ENCODE measurements around the gene KCNIP1.

- TF ChIP-seq SUZ12 (IDR thresholded peaks at IDR 0.05; ENCODE audit: low read length) = no peak
- no peak for TF ChIP-seq POLR2A (IDR thresholded peaks at IDR 0.05; ENCODE audit: control extremely low read depth in 1 of 2, low read depth in 2 of 2, low read length in 2 of 2)
- no peak for TF ChIP-seq EGR1 (IDR thresholded peaks at IDR 0.05; ENCODE audit: borderline replicate concordance, low read depth, low read length)
- TF ChIP-seq CTCF (IDR thresholded peaks at IDR 0.05; ENCODE audit: control extremely low read depth in 1 of 3, insufficient read depth in 1 of 3, low read depth in 1 of 3, low read length in 3 of 3) = no peak
- TF ChIP-seq, protein P1, sequence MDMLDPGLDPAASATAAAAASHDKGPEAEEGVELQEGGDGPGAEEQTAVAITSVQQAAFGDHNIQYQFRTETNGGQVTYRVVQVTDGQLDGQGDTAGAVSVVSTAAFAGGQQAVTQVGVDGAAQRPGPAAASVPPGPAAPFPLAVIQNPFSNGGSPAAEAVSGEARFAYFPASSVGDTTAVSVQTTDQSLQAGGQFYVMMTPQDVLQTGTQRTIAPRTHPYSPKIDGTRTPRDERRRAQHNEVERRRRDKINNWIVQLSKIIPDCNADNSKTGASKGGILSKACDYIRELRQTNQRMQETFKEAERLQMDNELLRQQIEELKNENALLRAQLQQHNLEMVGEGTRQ (IDR thresholded peaks at IDR 0.05; ENCODE audit: low read length) = no peak
- TF ChIP-seq MAFK (IDR thresholded peaks at IDR 0.05; ENCODE audit: low read depth, low read length) = no peak
- no peak for TF ChIP-seq HDAC2 (IDR thresholded peaks at IDR 0.05; ENCODE audit: borderline replicate concordance in 1 of 2, low read depth in 2 of 2, low read length in 2 of 2)
- TF ChIP-seq CEBPB (IDR thresholded peaks at IDR 0.05; ENCODE audit: low read depth, low read length) = no peak
- no peak for TF ChIP-seq TCF12 (IDR thresholded peaks at IDR 0.05; ENCODE audit: low read depth, low read length)
- no peak for TF ChIP-seq SRF (IDR thresholded peaks at IDR 0.05; ENCODE audit: low read depth, low read length)
- TF ChIP-seq CREB1 (IDR thresholded peaks at IDR 0.05) = no peak
- TF ChIP-seq MAX (IDR thresholded peaks at IDR 0.05) = no peak
- no peak for TF ChIP-seq SP1 (IDR thresholded peaks at IDR 0.05; ENCODE audit: low read depth, low read length)
- no peak for TF ChIP-seq EZH2 (IDR thresholded peaks at IDR 0.05; ENCODE audit: low read depth, low read length, severe bottlenecking)
These were observed 32.2 kb upstream of the KCNIP1 start for GRCh38 chr5:170471551-170472178.

Data from H1 (cell line).